AG04450 (cell line): ENCODE data around the gene CDH4. TPM values are rescaled to one million over a fixed set of nuclear protein-coding genes. Genes with fewer than 3 reads are reported as not detected.

Experiments used
- CTCF ChIA-PET: fragments of 300-600, 350-600 bp; formaldehyde crosslinking; extraction: SDS; loops from one replicate; lab custom pipeline; 2022; ENCODE audit warnings: antibody characterized with exemption, inconsistent platforms; lab: Charles Lee
- POLR2A ChIA-PET: fragments of 350-600 bp; formaldehyde crosslinking; extraction: SDS; loops from one replicate; lab custom pipeline; 2021; ENCODE audit warnings: antibody characterized with exemption, inconsistent platforms; lab: Yijun Ruan, JAX
- DNase-seq: peaks from one replicate; pipeline ENCODE4 v3.0.0-alpha.2; 2011; ENCODE audit warnings: low read depth, low spot score
- H3K27ac ChIP-seq: one replicate; pipeline ENCODE4 v1.5.1; 2012; ENCODE audit warnings: low read depth, low read length, control low read depth
- H3K27me3 ChIP-seq: one replicate; pipeline ENCODE4 v1.6.0; 2012; ENCODE audit warnings: low read length; ENCODE audit not compliant: control insufficient read depth, insufficient read depth
- H3K4me3 ChIP-seq: 2 replicates; pipeline ENCODE4 v1.5.1; 2011; ENCODE audit warnings: mild to moderate bottlenecking, low read depth, low read length, control low read depth
- H3K9me3 ChIP-seq: 2 replicates; pipeline ENCODE4 v1.5.1; 2012; ENCODE audit warnings: low read length; ENCODE audit not compliant: control insufficient read depth, insufficient read depth
- polyA plus RNA-seq: library from polyadenylated mRNA; depleted of rRNA; stranded (reverse); fragments of >200 nt; gene quantifications from 2 replicates; pipeline ENCODE4 v1.2.3, GENCODE V29; 2011
- TF ChIP-seq, protein P1 (sequence below): IDR thresholded peaks from 2 replicates; pipeline ENCODE4 v1.5.1; 2011; ENCODE audit warnings: low read depth, low read length, control low read depth, inconsistent platforms

The CDH4 gene
- polyA plus RNA-seq, 1 experiment, result 1.6 TPM

DNA sequence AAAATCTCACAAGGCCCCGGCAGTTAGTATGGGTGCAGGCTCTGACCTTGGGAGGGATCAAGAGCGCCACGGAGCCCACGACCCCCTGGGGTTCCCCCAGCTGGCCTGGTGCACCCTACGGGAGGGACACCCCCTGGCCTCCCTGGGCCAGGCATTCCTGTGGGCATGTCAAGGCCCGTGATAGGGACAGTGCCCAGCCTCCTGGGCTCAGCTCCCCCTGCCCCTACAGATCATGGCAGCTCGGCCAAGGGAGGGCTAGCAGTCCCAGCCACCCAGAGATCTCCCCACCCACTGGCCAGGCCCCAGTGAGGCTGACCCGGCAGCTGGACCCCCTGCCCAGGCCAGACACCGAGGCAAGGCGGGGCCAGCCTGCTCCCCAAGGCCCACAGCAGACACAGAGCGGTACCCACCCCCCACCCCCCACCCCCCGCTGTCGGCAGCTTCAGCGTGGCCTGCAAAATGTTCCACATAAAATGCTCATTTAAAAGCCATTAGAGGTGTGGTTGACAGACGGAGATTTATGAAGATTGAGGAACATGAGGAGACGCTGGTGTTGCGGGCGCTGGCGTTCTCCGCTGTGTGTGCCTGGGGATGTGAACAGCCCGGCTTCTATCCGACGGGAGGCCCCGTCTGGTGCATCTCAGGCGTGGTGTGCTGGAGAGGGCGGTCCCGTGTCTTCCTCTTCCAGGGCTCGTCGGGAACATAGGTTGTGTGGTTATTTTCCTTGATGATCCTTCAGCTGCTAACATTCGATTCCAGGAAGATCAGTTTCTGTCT, 625.1 kb downstream of the CDH4 start:
- Histone ChIP-seq H3K9me3 (peaks cover 12% of the 10 kb centered on the region; the same call in 1 of the 2 replicates), H3K4me3 (no peak overlapping the region), H3K27ac (no peak overlapping the region), H3K27me3 (no peaks in the 10 kb centered on the region)
- POLR2A ChIA-PET, result no interaction called here
- DNase-seq, result no peak
- CTCF ChIA-PET, result interaction anchor here (2.1 kb wide), 1 partner anchor 10 kb away, joined by 5 read pairs; no protein-coding TSS in a partner anchor
- TF ChIP-seq, protein P1, sequence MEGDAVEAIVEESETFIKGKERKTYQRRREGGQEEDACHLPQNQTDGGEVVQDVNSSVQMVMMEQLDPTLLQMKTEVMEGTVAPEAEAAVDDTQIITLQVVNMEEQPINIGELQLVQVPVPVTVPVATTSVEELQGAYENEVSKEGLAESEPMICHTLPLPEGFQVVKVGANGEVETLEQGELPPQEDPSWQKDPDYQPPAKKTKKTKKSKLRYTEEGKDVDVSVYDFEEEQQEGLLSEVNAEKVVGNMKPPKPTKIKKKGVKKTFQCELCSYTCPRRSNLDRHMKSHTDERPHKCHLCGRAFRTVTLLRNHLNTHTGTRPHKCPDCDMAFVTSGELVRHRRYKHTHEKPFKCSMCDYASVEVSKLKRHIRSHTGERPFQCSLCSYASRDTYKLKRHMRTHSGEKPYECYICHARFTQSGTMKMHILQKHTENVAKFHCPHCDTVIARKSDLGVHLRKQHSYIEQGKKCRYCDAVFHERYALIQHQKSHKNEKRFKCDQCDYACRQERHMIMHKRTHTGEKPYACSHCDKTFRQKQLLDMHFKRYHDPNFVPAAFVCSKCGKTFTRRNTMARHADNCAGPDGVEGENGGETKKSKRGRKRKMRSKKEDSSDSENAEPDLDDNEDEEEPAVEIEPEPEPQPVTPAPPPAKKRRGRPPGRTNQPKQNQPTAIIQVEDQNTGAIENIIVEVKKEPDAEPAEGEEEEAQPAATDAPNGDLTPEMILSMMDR, result no peak

DNA sequence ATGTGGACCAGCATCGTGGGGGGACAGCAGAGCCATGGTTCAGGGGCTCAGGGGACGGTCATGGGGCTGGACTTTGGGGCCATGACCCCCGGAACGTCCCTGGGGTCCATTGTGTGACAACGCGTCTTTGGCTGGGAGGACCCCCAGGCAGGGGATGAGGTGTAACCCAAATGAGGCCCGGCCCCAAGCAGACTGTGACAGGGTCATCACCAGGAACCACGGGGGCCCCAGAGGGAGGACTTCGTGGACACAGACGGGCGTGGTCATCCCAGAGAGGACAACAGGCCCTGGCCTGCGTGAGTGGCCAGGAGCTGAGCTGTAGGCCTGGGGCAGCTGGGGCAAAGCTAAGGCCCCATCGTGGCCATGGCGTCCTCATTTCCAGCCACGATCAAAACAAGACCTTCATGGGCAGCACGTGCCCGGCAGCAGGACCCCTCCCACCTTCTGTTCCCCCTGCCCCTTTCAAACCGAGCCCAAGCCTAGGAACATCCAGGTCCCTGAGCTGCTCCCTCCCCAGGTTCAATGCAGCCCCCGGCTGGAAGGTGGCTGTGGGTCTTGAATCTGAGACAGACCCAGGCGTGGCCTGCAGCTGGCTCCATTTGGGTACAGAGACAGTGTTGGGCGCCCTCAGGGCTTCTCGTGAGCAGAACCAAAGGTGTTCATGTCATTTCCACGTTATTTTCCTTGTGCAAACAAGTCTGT, 625.9 kb downstream of the CDH4 start:
- Histone ChIP-seq H3K4me3 (no peak overlapping the region), H3K27ac (no peak overlapping the region), H3K27me3 (no peaks in the 10 kb centered on the region), H3K9me3 (peaks cover 5% of the 10 kb centered on the region; the same call in 1 of the 2 replicates)
- DNase-seq, result no peak
- ChIA-PET CTCF (interaction anchor here (2.1 kb wide), 1 partner anchor 10 kb away, joined by 5 read pairs; no protein-coding TSS in a partner anchor), POLR2A (no interaction called here)
- TF ChIP-seq, protein P1, result no peak

DNA sequence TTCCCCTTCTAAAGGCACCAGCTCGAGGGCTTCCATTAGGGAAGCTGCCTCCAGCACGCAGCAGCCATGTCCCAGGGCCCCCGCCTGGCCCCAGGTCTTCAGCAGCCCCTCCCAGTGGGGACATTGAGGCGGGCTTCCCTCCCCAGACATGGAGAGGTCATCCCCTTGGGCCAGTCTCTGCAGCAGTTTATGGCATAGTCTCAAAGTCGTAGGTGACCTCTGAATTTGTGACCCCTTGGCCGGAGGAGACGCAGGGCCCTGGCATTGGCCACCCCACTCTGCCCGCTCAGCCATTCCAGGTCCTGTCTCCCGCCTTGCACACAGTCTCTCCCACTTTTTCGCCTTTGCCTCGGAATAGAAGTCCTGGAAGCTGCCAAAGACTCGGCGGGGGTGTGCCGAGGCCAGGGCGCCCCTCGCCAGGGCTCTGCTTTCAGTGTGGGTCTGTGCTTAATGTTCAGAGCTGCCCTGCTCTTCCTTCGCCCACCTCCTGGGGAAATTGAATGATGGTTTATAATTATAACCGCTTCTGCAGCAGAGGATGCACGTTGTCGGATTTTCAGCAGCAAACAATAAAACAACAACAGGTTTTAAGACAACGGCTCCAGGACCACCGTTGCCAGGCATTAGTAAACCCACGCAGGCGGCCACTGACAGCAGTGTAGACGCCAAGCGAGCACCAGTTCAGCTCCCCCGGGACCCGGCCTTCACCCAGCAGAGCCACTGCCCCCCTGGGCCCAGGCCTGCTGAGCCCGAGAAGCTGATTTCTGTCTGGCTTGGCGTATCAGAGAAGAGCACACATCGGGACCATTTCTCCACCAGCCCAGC, 626.6 kb downstream of the CDH4 start:
- no peaks in the 10 kb centered on the region for H3K27me3 ChIP-seq
- peaks cover 3% of the 10 kb centered on the region; the same call in 1 of the 2 replicates for H3K9me3 ChIP-seq
- TF ChIP-seq, protein P1, result no peak
- POLR2A ChIA-PET, result no interaction called here
- CTCF ChIA-PET, result no interaction called here
- no peak overlapping the region for H3K27ac ChIP-seq
- H3K4me3 ChIP-seq, result no peak overlapping the region
- DNase-seq, result no peak

DNA sequence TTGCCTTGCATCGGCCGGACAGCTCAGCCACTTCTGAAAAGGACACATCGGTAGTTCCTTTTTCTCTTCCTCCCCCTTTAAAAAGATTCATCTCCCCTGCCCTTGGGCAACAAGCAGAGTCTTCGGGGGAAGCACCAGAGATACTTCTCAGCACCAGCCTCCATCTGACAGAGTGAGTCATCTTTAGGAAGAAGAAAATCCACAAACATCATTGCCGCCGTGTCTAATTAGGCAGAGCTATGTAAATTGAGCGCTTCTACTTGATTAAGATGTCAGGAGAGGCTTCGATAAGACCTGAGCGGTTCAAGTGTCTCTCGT, 627.2 kb downstream of the CDH4 start:
- no peak for DNase-seq
- ChIA-PET POLR2A (no interaction called here), CTCF (no interaction called here)
- Histone ChIP-seq H3K27me3 (no peaks in the 10 kb centered on the region), H3K9me3 (peaks cover 3% of the 10 kb centered on the region; the same call in 1 of the 2 replicates), H3K27ac (no peak overlapping the region), H3K4me3 (no peak overlapping the region)
- TF ChIP-seq, protein P1, result no peak
